Hepatocyte (in vitro differentiated cells): ENCODE measurements around the gene TTC39A. TPM values are rescaled to one million over a fixed set of nuclear protein-coding genes. Genes with fewer than 3 reads are reported as not detected.

Source experiments
- DNase-seq: peaks from one replicate; pipeline ENCODE4 v3.0.0-alpha.2; 2016; ENCODE audit warnings: low spot score
- H2AFZ ChIP-seq: fragments of 200-600 bp; sonication (generic); 2 replicates; pipeline ENCODE4 v1.6.0; 2016; ENCODE audit warnings: antibody characterized with exemption, mild to moderate bottlenecking
- H3K27ac ChIP-seq: fragments of 200-600 bp; sonication (generic); 2 replicates; pipeline ENCODE4 v1.5.1; 2016; ENCODE audit warnings: mild to moderate bottlenecking
- H3K27me3 ChIP-seq: fragments of 200-600 bp; sonication (generic); 2 replicates; pipeline ENCODE4 v1.6.1; 2016
- H3K36me3 ChIP-seq: fragments of 200-600 bp; sonication (generic); replicated peaks from 2 replicates; pipeline ENCODE4 v1.5.1; 2016; ENCODE audit warnings: low read depth; ENCODE audit not compliant: insufficient read depth
- H3K4me1 ChIP-seq: fragments of 200-600 bp; sonication (generic); 2 replicates; pipeline ENCODE4 v1.5.1; 2016; ENCODE audit warnings: mild to moderate bottlenecking, moderate library complexity; ENCODE audit not compliant: insufficient read depth
- H3K4me2 ChIP-seq: fragments of 200-600 bp; sonication (generic); 2 replicates; pipeline ENCODE4 v1.6.0; 2016
- H3K4me3 ChIP-seq: fragments of 200-600 bp; sonication (generic); 2 replicates; pipeline ENCODE4 v1.5.1; 2016; ENCODE audit warnings: mild to moderate bottlenecking
- H3K79me2 ChIP-seq: fragments of 200-600 bp; sonication (generic); 2 replicates; pipeline ENCODE4 v1.6.0; 2017; ENCODE audit warnings: mild to moderate bottlenecking
- H3K9me2 ChIP-seq: fragments of 200-600 bp; sonication (generic); replicated peaks from 2 replicates; pipeline ENCODE4 v1.6.0; 2017; ENCODE audit warnings: mild to moderate bottlenecking; ENCODE audit not compliant: insufficient read depth
- H3K9me3 ChIP-seq: fragments of 200-600 bp; sonication (generic); 2 replicates; pipeline ENCODE4 v1.5.1; 2016; ENCODE audit warnings: low read depth, mild to moderate bottlenecking
- H4K20me1 ChIP-seq: fragments of 200-600 bp; sonication (generic); 2 replicates; pipeline ENCODE4 v1.6.0; 2016; ENCODE audit warnings: mild to moderate bottlenecking; ENCODE audit not compliant: insufficient read depth, poor library complexity, severe bottlenecking
- EZH2 ChIP-seq: fragments of 200-600 bp; sonication (generic); IDR thresholded peaks from 2 replicates; pipeline ENCODE4 v1.6.1; 2016; ENCODE audit warnings: antibody characterized with exemption, mild to moderate bottlenecking, borderline replicate concordance
- EZH2phosphoT487 ChIP-seq: fragments of 200-600 bp; sonication (generic); IDR thresholded peaks from one replicate; pipeline ENCODE4 v1.6.1; 2018; ENCODE audit warnings: antibody characterized with exemption, mild to moderate bottlenecking, low read depth, moderate library complexity; ENCODE audit not compliant: unreplicated experiment, severe bottlenecking
- WGBS: methylation state at CpG from one replicate; pipeline ENCODE4 v1.1.6; 2016; ENCODE audit warnings: low lambda C conversion rate; ENCODE audit errors: missing lambda C conversion rate; 5-methylcytosine and 5-hydroxymethylcytosine counted together
- polyA plus RNA-seq: library from polyadenylated mRNA; unstranded; fragments of >200 nt; fragmentation: Nextera tagmentation; extraction: Ambion mirVana; gene quantifications from 2 replicates; pipeline ENCODE4 v1.2.1, GENCODE V29; 2016
- total RNA-seq: library from RNA; depleted of rRNA; stranded (reverse); fragments of >200 nt; gene quantifications from 2 replicates; pipeline ENCODE4 v1.2.3, GENCODE V29; 2014
- TF ChIP-seq, protein P1 (sequence below): fragments of 200-600 bp; sonication (generic); IDR thresholded peaks from 2 replicates; pipeline ENCODE4 v1.5.1; 2016; ENCODE audit warnings: antibody characterized with exemption, mild to moderate bottlenecking; ENCODE audit not compliant: poor library complexity

TTC39A gene
- total and polyA plus RNA-seq, 2 experiments from 2014 or later = 20.5 to 35.1 TPM

DNA sequence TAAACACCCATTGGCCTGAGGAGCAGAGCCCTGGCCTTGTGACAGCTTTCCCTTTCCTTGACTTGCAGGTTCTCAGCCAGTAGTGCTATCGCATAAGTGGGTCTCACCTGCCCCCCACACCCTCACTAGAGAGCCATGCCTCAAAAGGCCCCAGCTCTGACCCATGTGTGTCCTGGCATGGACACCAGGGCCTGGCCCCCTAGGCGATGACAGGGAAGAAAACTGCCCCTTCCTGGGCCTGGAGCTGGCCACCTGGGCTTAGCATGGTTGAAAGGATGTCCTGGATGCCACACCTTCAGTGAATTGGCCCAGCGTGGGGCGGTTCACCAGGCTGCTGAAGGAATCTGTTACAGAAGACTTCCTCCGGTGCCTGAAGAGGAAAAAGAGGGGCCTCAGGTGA is 18.5 kb downstream of the TTC39A start:
- H3K36me3 ChIP-seq = no peaks in the 10 kb centered on the region
- H3K9me2 ChIP-seq = no peaks in the 10 kb centered on the region
- H3K4me1 ChIP-seq = peaks cover 22% of the 10 kb centered on the region
- no peak for DNase-seq
- H3K4me2 ChIP-seq = no peak overlapping the region
- no peaks in the 10 kb centered on the region for H3K9me3 ChIP-seq
- TF ChIP-seq, protein P1, sequence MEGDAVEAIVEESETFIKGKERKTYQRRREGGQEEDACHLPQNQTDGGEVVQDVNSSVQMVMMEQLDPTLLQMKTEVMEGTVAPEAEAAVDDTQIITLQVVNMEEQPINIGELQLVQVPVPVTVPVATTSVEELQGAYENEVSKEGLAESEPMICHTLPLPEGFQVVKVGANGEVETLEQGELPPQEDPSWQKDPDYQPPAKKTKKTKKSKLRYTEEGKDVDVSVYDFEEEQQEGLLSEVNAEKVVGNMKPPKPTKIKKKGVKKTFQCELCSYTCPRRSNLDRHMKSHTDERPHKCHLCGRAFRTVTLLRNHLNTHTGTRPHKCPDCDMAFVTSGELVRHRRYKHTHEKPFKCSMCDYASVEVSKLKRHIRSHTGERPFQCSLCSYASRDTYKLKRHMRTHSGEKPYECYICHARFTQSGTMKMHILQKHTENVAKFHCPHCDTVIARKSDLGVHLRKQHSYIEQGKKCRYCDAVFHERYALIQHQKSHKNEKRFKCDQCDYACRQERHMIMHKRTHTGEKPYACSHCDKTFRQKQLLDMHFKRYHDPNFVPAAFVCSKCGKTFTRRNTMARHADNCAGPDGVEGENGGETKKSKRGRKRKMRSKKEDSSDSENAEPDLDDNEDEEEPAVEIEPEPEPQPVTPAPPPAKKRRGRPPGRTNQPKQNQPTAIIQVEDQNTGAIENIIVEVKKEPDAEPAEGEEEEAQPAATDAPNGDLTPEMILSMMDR = no peak
- TF ChIP-seq EZH2phosphoT487 (no peak), EZH2 (no peak)
- no peaks in the 10 kb centered on the region for H4K20me1 ChIP-seq
- H3K27ac ChIP-seq = no peak overlapping the region
- H3K27me3 ChIP-seq = no peaks in the 10 kb centered on the region
- H2AFZ ChIP-seq = no peak overlapping the region
- H3K4me3 ChIP-seq = no peak overlapping the region
- WGBS = 91% methylated on average over 5 of the region's 5 CpGs
- no peaks in the 10 kb centered on the region for H3K79me2 ChIP-seq

DNA sequence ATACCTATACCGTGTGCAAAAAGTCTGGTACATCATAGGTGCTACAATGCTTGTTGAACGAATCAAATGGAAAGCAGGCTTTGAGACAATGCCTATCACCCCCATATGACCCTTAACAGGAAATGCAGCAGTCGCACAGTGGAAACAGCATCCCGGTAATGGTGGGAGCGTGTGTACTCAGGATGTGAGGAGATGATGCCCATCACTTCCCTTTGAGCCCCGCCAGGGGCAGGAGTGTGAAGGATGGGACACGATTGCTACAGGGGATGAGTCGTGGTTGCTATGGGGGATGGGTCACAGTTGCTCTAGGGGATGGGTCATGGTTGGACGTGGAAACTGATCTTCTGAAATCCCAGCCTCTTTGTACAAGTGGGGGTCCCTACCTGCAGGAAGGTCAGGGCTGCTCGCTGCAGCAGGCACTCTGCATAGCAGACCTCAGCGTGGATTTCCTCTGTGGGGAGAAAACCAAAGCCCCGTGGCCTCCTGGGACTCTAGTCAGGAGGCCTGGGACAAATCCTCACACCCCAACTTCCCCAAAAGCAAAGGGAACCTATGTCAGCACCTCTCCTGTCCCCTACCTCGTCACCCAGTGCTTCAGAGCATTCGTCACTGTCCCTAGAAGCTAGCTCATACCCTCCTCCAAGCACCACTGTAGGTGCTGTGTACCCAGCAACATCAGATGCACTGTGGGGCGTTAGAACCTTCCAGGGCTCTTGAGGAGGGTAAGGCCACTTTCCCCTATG is 19.3 kb downstream of the TTC39A start:
- Histone ChIP-seq H3K4me2 (no peak overlapping the region), H3K9me3 (no peaks in the 10 kb centered on the region), H3K27me3 (no peaks in the 10 kb centered on the region), H3K27ac (no peak overlapping the region), H3K4me3 (no peak overlapping the region), H3K9me2 (no peaks in the 10 kb centered on the region), H4K20me1 (no peaks in the 10 kb centered on the region), H3K36me3 (no peaks in the 10 kb centered on the region), H2AFZ (no peak overlapping the region), H3K4me1 (peaks cover 22% of the 10 kb centered on the region), H3K79me2 (no peaks in the 10 kb centered on the region)
- TF ChIP-seq, protein P1 = no peak
- TF ChIP-seq EZH2phosphoT487 = no peak
- no peak for TF ChIP-seq EZH2
- DNase-seq = no peak
- 82% methylated on average over 15 of the region's 15 CpGs for WGBS

GRCh38 chr1:51309291-51309690 is 21.1 kb downstream of the TTC39A start:
- WGBS = 87% methylated on average over 8 of the region's 8 CpGs
- H3K9me2 ChIP-seq = no peaks in the 10 kb centered on the region
- H3K4me1 ChIP-seq = peaks cover 10% of the 10 kb centered on the region
- H3K27ac ChIP-seq = no peak overlapping the region
- DNase-seq = no peak
- TF ChIP-seq, protein P1 = no peak
- no peak for TF ChIP-seq EZH2phosphoT487
- no peak overlapping the region for H2AFZ ChIP-seq
- no peak overlapping the region for H3K4me3 ChIP-seq
- H3K4me2 ChIP-seq = no peak overlapping the region
- no peaks in the 10 kb centered on the region for H4K20me1 ChIP-seq
- H3K27me3 ChIP-seq = no peaks in the 10 kb centered on the region
- no peaks in the 10 kb centered on the region for H3K79me2 ChIP-seq
- H3K9me3 ChIP-seq = no peaks in the 10 kb centered on the region
- no peaks in the 10 kb centered on the region for H3K36me3 ChIP-seq
